H1 (cell line): Measurements from ENCODE around the gene C17orf113. TPM values are rescaled to one million over a fixed set of nuclear protein-coding genes. Genes with fewer than 3 reads are reported as not detected.

Experiments
- EZH2 ChIP-seq: fragments of 200-600 bp; sonication (generic); IDR thresholded peaks from 2 replicates; pipeline ENCODE4 v1.7.1; 2012; ENCODE audit warnings: low read depth, mild to moderate bottlenecking, moderate library complexity, low read length, inconsistent platforms; ENCODE audit not compliant: severe bottlenecking
- JUN ChIP-seq: IDR thresholded peaks from 2 replicates; pipeline ENCODE4 v1.6.1; 2011; ENCODE audit warnings: low read depth, mild to moderate bottlenecking, improper control_type of control experiment, low read length
- JUND ChIP-seq: IDR thresholded peaks from 2 replicates; pipeline ENCODE4 v1.6.1; 2011; ENCODE audit warnings: mild to moderate bottlenecking, improper control_type of control experiment, low read length
- MAFK ChIP-seq: IDR thresholded peaks from 2 replicates; pipeline ENCODE4 v1.6.1; 2012; ENCODE audit warnings: low read depth, mild to moderate bottlenecking, improper control_type of control experiment, low read length
- SP1 ChIP-seq: IDR thresholded peaks from 2 replicates; pipeline ENCODE4 v1.6.1; 2011; ENCODE audit warnings: low read depth, low read length
- SP2 ChIP-seq: IDR thresholded peaks from 2 replicates; pipeline ENCODE4 v1.6.1; 2012; ENCODE audit warnings: mild to moderate bottlenecking, low read length, inconsistent platforms
- polyA plus RNA-seq, 7 experiments: library from polyadenylated mRNA; depleted of rRNA in 3 of 7; stranded (reverse) in 5 of 7; unstranded in 2 of 7; fragments of >200 nt in 5 of 7; fragments of 200-250 nt in 2 of 7; gene quantifications; 1 replicate in 5 of 7; 2 replicates in 1 of 7; 4 replicates in 1 of 7; pipeline versions ENCODE4 v1.2.1 to v1.2.3, GENCODE V29; 2011 to 2013; ENCODE audit warnings: missing spikeins in 2 of 7, mixed read lengths in 2 of 7
- total RNA-seq: library from RNA; stranded (reverse); fragmentation: NEBNext Ultra II Directional; extraction: Animal tissue kit (Norgen Biotek cat#: 25700); gene quantifications from 2 replicates; pipeline ENCODE4 v1.2.1, GENCODE V29; 2021

Gene C17orf113
- total and polyA plus RNA-seq, 2 of the 8 experiments (the other 6 are each of a cell fraction or from before 2014, with no cell fraction given), result 1.0 to 1.4 TPM

GRCh38 chr17:42059815-42060214 is 9.4 kb upstream of the C17orf113 start (continued):
- TF ChIP-seq EZH2 (no peak), SP2 (no peak), JUN (no peak), JUND (no peak), SP1 (no peak), MAFK (no peak)
